GM18505 (cell line): ENCODE results near the gene MAN2A2.

ENCODE experiments used
- ATAC-seq: cut with Tn5 transposase; IDR thresholded peaks from one replicate; pipeline ENCODE4 v1.9.1; 2021; ENCODE audit not compliant: unreplicated experiment
- POLR2A ChIP-seq: IDR thresholded peaks from 4 replicates; pipeline ENCODE4 v1.6.1; 2011; ENCODE audit warnings: borderline replicate concordance; ENCODE audit not compliant: insufficient read depth, insufficient read length; ENCODE audit errors: extremely low read depth

Gene MAN2A2

DNA sequence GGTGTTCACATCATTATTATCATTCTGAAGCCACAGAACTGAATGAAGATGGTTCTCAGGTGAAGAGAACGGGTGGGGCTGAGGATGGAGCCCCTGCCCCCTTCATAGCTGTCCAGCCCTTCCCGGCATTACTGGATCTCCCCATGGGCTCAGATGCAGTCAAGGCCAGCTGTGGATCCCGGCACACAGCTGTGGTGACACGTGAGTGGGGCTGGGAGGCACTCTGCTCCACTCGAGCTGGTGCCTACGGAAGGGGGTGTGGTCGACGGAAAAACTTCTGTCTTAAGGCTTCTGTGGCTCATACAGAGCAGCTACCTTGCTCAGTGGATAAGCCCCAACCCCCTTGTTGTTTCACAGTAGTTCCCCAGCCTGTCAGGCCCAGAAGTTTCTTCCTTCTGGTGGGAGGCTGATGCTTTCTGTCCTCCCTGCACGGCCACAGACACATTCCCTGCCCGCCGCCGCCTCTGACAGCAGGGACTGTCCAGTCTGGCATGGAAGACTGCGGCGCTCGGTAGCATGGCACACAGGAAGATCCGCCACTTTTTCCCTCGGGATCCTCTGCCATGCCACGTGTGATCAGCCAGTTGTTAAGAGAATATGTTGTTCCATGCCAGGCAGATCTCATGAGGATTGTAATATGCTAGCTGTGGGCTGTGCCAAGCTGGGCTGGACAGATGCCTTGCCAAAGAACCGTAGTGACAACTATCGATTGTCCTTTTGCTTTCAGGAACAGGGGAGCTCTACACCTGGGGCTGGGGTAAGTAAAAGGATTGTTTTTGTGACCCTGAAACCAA lies 57.4 kb downstream of the MAN2A2 start:
- no peak for TF ChIP-seq POLR2A
- no peak for ATAC-seq

DNA sequence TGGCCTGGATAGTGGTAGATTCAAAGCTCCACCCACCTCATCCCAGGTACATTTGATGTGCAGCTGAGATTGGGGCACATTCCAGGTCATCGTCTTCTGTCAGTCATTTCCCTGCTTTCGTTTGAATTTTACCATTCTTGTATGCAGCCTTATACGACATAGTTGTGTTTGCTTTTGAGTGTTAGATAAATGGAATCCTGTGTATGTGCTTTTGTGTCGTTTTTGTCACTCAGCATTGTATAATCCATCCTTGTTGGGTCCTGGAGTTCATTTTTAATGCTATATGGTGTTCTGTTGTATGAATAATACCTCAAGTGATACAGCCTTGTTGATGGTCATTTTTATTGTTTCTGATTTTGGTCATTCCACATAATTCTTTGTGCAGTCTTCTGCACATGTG lies 58.9 kb downstream of the MAN2A2 start:
- ATAC-seq, result no peak
- TF ChIP-seq POLR2A, result no peak

DNA sequence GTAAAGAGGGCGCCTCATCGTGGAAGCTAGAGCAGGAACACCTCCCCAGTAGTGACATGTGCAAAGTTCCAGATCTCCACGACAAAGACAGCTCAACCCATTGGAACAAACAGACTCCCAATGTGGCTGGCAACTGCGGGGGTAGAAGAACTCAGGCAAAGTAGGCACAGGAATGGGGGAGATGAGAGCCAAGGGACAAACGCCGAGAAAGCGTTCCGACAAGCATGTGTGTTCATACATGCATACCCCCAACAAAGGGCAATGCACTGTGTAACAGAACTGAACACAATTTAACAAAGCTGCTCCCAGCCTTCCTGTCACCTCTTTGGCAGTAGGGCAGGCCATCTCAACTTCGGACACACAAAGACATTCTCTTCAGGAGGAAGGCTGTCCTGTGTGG lies 63.2 kb downstream of the MAN2A2 start:
- peak; percentile 17 for TF ChIP-seq POLR2A
- ATAC-seq, result no peak

- ATAC-seq, result no peak
- no peak for TF ChIP-seq POLR2A
Measured at GRCh38 chr15:90967206-90967605, 64.1 kb downstream of the MAN2A2 start.

DNA sequence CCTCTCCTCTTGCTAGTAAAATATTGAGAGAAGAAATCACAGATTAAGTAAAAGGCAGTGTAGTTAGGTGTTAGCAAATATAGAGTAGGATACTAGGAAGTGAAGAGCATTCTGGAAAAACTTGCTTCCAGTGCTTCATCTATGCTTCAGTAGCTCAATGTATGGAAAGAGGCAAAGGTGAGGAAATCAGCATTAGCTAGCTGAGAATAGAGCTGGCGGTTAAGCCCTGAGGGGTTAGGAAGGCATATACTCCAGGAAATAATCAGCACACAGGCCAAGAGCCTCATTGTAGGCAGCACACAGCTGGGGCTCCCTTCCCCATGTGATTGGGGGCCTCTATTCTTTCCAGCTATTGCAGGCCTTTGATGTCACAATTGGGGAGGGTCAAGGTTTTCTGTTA lies 65.3 kb downstream of the MAN2A2 start:
- ATAC-seq, result no peak
- TF ChIP-seq POLR2A, result no peak

GRCh38 chr15:90970274-90970673 lies 67.2 kb downstream of the MAN2A2 start:
- TF ChIP-seq POLR2A, result no peak

GRCh38 chr15:90972133-90972532 lies 69.0 kb downstream of the MAN2A2 start:
- TF ChIP-seq POLR2A, result no peak
- no peak for ATAC-seq

More at GRCh38 chr15:90970274-90970673, 67.2 kb downstream of the MAN2A2 start:
- ATAC-seq, result no peak
